Right lobe of liver (tissue), 4 donors: Measurements from ENCODE around the gene LRRC70.

Source experiments
- POLR2A ChIP-seq: fragments of 450-650 bp; IDR thresholded peaks from one replicate; pipeline ENCODE4 v1.6.1; 2017; ENCODE audit warnings: antibody characterized with exemption, mild to moderate bottlenecking
- TF ChIP-seq, protein P1 (sequence below), 4 donors: fragments of 200-600 bp in 3 of 4; fragments of 450-650 bp in 1 of 4; IDR thresholded peaks; one replicate each; pipeline versions ENCODE4 v1.5.1 to v1.8.0; 2016 to 2022; ENCODE audit warnings: antibody characterized with exemption in 4 of 4, mild to moderate bottlenecking in 2 of 4
- donor health status: DM: no; HTN: no; CAD: no.
- donor health status: DM: no; HTN: no; CAD: no.
- donor health status: DM: no; HTN: yes; CAD: no.

DNA sequence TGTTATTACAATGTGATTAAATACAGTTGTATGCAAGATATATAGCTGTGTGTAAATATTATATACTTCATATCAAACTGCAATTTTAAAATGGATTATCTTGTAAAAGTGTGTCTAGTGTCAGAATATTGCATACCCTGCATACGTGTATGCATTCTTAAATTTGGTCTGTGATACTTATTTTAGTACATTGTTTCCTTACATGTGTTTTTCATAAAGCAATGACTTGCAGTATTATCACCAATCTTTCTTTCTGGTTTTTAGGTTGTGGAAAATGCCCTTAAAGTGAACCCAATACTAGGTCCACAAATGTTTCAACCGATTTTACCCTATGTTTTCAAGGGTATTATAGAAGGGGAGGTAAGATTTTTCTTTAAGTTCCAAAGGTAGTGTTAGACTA lies 28.5 kb upstream of the LRRC70 start:
- TF ChIP-seq, protein P1, sequence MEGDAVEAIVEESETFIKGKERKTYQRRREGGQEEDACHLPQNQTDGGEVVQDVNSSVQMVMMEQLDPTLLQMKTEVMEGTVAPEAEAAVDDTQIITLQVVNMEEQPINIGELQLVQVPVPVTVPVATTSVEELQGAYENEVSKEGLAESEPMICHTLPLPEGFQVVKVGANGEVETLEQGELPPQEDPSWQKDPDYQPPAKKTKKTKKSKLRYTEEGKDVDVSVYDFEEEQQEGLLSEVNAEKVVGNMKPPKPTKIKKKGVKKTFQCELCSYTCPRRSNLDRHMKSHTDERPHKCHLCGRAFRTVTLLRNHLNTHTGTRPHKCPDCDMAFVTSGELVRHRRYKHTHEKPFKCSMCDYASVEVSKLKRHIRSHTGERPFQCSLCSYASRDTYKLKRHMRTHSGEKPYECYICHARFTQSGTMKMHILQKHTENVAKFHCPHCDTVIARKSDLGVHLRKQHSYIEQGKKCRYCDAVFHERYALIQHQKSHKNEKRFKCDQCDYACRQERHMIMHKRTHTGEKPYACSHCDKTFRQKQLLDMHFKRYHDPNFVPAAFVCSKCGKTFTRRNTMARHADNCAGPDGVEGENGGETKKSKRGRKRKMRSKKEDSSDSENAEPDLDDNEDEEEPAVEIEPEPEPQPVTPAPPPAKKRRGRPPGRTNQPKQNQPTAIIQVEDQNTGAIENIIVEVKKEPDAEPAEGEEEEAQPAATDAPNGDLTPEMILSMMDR (IDR thresholded peaks at IDR 0.05) = no peak
- no peak for TF ChIP-seq POLR2A
